HG03060 (cell line): ENCODE results near the gene APH1B.
"Not testable (repeated sequence)": the region's sequence is repeated elsewhere in the genome, so short reads cannot be mapped to it uniquely, and the experiment has no call there.

ENCODE experiments used
- ATAC-seq: cut with Tn5 transposase; IDR thresholded peaks from one replicate; pipeline ENCODE4 v1.9.1; 2021; ENCODE audit warnings: low read depth, moderate number of reproducible peaks; ENCODE audit not compliant: unreplicated experiment

APH1B gene

GRCh38 chr15:63277038-63277892 lies at the start of gene APH1B:
Gene APH1B (plus strand): TSS chr15:63277605. CDS start chr15:63277624, 19 bp downstream.
- peak; percentile 33 for ATAC-seq

GRCh38 chr15:63227689-63228088 lies 49.7 kb upstream of the APH1B start:
- no peak for ATAC-seq

GRCh38 chr15:63231206-63231605 lies 46.2 kb upstream of the APH1B start:
- no peak for ATAC-seq

- no peak for ATAC-seq
Observed at GRCh38 chr15:63231706-63232105, 45.7 kb upstream of the APH1B start.

GRCh38 chr15:63232405-63232804 lies 45.0 kb upstream of the APH1B start:
- no peak for ATAC-seq

GRCh38 chr15:63232943-63233342 lies 44.5 kb upstream of the APH1B start:
- ATAC-seq, result no peak

- no peak for ATAC-seq
Observed at GRCh38 chr15:63233667-63234423, 43.6 kb upstream of the APH1B start.

- no peak for ATAC-seq
Observed at GRCh38 chr15:63234451-63234870, 42.9 kb upstream of the APH1B start.

GRCh38 chr15:63236272-63236671 lies 41.1 kb upstream of the APH1B start:
- no peak for ATAC-seq

- not testable (repeated sequence) for ATAC-seq
Observed at GRCh38 chr15:63237086-63237485, 40.3 kb upstream of the APH1B start.

- ATAC-seq, result no peak
Observed at GRCh38 chr15:63238171-63238570, 39.2 kb upstream of the APH1B start.

- no peak for ATAC-seq
Observed at GRCh38 chr15:63238796-63239195, 38.6 kb upstream of the APH1B start.

GRCh38 chr15:63240109-63240508 lies 37.3 kb upstream of the APH1B start:
- ATAC-seq, result no peak

GRCh38 chr15:63241316-63241715 lies 36.1 kb upstream of the APH1B start:
- ATAC-seq, result no peak

- ATAC-seq, result no peak
Observed at GRCh38 chr15:63243101-63243500, 34.3 kb upstream of the APH1B start.

- no peak for ATAC-seq
Observed at GRCh38 chr15:63243776-63244175, 33.6 kb upstream of the APH1B start.

GRCh38 chr15:63244399-63244798 lies 33.0 kb upstream of the APH1B start:
- ATAC-seq, result no peak

GRCh38 chr15:63244976-63245645 lies 32.3 kb upstream of the APH1B start:
- no peak for ATAC-seq

- no peak for ATAC-seq
Observed at GRCh38 chr15:63246691-63247469, 30.5 kb upstream of the APH1B start.

GRCh38 chr15:63250312-63250965 lies 27.0 kb upstream of the APH1B start:
- no peak for ATAC-seq
